Gastrocnemius medialis (tissue), 4 donors: ENCODE data around the gene TRHDE. TPM values are rescaled to one million over a fixed set of nuclear protein-coding genes. Genes with fewer than 3 reads are reported as not detected.
A peak's percentile ranks its signal among the peaks of the same experiment; 100 is the strongest.

Source experiments
- ATAC-seq, 2 donors: fragments of 150-250 bp; one replicate each; pipeline ENCODE4 v1.9.1; 2016
- DNase-seq, 2 donors: peaks; one replicate each; pipeline ENCODE4 v3.0.0-alpha.2; 2019
- H3K27ac ChIP-seq, 4 donors: fragments of 200-600 bp; sonication (generic); 1 replicate in 1 of 4; 2 replicates in 3 of 4; pipeline ENCODE4 v1.5.1; 2016 to 2018; ENCODE audit warnings: mild to moderate bottlenecking in 2 of 4, moderate library complexity in 1 of 4
- H3K27me3 ChIP-seq, 3 donors: fragments of 200-600 bp; sonication (generic) in 2 of 3; 1 replicate in 1 of 3; 2 replicates in 2 of 3; pipeline versions ENCODE4 v1.5.1 to v1.6.0; 2016 to 2019; ENCODE audit warnings: mild to moderate bottlenecking in 1 of 3, moderate library complexity in 1 of 3
- H3K36me3 ChIP-seq, 2 donors: fragments of 200-600 bp; sonication (generic) in 1 of 2; one replicate each; pipeline ENCODE4 v1.5.1; 2017 to 2018
- H3K4me1 ChIP-seq, 2 donors: fragments of 200-600 bp; sonication (generic) in 1 of 2; one replicate each; pipeline ENCODE4 v1.5.1; 2016 to 2017; ENCODE audit warnings: mild to moderate bottlenecking in 2 of 2
- H3K4me3 ChIP-seq, 4 donors: fragments of 200-600 bp; sonication (generic) in 3 of 4; 1 replicate in 1 of 4; 2 replicates in 3 of 4; pipeline ENCODE4 v1.5.1; 2016 to 2019; ENCODE audit warnings: mild to moderate bottlenecking in 2 of 4
- H3K9me3 ChIP-seq, 3 donors: fragments of 200-600 bp; sonication (generic) in 2 of 3; 1 replicate in 1 of 3; 2 replicates in 2 of 3; pipeline ENCODE4 v1.5.1; 2016 to 2019
- POLR2A ChIP-seq, 2 donors: fragments of 450-650 bp; IDR thresholded peaks; one replicate each; pipeline ENCODE4 v1.6.1; 2017; ENCODE audit warnings: antibody characterized with exemption in 2 of 2, mild to moderate bottlenecking in 2 of 2, moderate library complexity in 2 of 2
- in situ Hi-C, 4 donors: fragments of 200-750 bp; cut with MboI; loops; one replicate each; pipeline versions ENCODE4 v1.15.0 to v1.8.0; 2017; ENCODE audit warnings: low sequenced_read_pairs in 4 of 4
- intact Hi-C: fragments of 100-400 bp; cut with DNase I; formaldehyde crosslinking; loops from one replicate; pipeline ENCODE4 v1.15.1; 2023; ENCODE audit warnings: low total_unique reads
- total RNA-seq, 4 donors: library from RNA; depleted of rRNA; stranded (reverse); fragments of >200 nt; gene quantifications; one replicate each; pipeline versions ENCODE4 v1.1.0 to v1.2.3, GENCODE V29; 2016
- TF ChIP-seq, protein P1 (sequence below), 5 experiments: fragments of 450-650 bp in 3 of 5; fragments of 200-600 bp in 2 of 5; sonication (generic) in 2 of 5; IDR thresholded peaks in 4 of 5; conservative IDR thresholded peaks in 1 of 5; 1 replicate in 4 of 5; 2 replicates in 1 of 5; pipeline ENCODE4 v1.5.1; 2016 to 2019; ENCODE audit warnings: antibody characterized with exemption in 5 of 5, mild to moderate bottlenecking in 3 of 5, moderate library complexity in 3 of 5

Gene TRHDE
- total RNA-seq, 4 donors from 2014 or later = 0.17 to 3.4 (median 0.88) TPM

DNA sequence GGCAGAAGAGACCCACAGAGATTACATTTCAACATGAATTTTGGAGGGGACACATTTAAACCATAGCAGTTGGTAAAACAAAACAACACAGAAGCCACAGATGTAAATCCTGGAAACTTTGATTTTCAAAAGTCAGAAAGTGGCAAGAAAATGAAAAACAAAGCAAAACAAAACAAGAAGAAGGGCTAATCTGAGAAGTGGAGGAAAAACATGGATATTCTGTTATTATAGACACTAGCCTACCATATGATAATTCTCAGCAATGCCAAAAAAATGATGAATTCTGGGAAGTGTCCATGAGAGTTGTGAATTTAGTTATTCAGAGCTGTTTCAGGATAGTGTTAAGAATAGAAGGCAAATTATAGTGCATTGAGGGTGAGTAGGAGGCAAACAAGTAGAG is 192.3 kb downstream of the TRHDE start:
- no peaks in the 10 kb centered on the region for H3K9me3 ChIP-seq
- no peaks in the 10 kb centered on the region for H3K27me3 ChIP-seq
- in situ Hi-C loops (no loop called here), intact Hi-C loops (no loop called here)
- ATAC-seq (no peak), DNase-seq (no peak)
- H3K4me3 ChIP-seq = no peak overlapping the region
- TF ChIP-seq, protein P1, sequence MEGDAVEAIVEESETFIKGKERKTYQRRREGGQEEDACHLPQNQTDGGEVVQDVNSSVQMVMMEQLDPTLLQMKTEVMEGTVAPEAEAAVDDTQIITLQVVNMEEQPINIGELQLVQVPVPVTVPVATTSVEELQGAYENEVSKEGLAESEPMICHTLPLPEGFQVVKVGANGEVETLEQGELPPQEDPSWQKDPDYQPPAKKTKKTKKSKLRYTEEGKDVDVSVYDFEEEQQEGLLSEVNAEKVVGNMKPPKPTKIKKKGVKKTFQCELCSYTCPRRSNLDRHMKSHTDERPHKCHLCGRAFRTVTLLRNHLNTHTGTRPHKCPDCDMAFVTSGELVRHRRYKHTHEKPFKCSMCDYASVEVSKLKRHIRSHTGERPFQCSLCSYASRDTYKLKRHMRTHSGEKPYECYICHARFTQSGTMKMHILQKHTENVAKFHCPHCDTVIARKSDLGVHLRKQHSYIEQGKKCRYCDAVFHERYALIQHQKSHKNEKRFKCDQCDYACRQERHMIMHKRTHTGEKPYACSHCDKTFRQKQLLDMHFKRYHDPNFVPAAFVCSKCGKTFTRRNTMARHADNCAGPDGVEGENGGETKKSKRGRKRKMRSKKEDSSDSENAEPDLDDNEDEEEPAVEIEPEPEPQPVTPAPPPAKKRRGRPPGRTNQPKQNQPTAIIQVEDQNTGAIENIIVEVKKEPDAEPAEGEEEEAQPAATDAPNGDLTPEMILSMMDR (IDR thresholded peaks at IDR 0.05 in 4 of 5, conservative IDR thresholded peaks at IDR 0.05 in 1 of 5) = no peak
- TF ChIP-seq POLR2A (IDR thresholded peaks at IDR 0.05) = no peak
- H3K27ac ChIP-seq = no peak overlapping the region
- H3K36me3 ChIP-seq = no peaks in the 10 kb centered on the region
- H3K4me1 ChIP-seq = peaks cover 0 to 14% of the 10 kb centered on the region in 2 donors

DNA sequence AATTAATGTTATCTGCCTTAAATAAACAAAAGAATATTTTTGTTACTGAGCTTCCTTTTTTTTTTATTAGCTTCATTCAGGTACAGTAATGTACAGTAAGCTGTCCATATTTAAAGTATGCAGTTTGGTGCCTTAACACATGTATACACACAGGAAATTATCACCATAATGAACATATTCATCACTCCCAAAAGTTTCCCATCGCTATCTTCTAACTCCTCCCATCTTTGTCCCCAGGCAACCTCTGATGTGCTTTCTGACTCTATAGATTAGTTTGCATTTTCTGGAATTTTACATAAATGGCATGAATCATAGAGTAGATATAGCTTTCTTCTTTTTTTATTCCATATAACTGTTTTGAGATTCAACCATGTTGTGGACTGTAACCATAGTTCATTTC is 193.0 kb downstream of the TRHDE start:
- Histone ChIP-seq H3K36me3 (no peaks in the 10 kb centered on the region), H3K27me3 (no peaks in the 10 kb centered on the region), H3K27ac (no peak overlapping the region), H3K9me3 (no peaks in the 10 kb centered on the region), H3K4me1 (peaks cover 0 to 16% of the 10 kb centered on the region in 2 donors), H3K4me3 (no peak overlapping the region)
- TF ChIP-seq, protein P1 (IDR thresholded peaks at IDR 0.05 in 4 of 5, conservative IDR thresholded peaks at IDR 0.05 in 1 of 5) = no peak
- no peak for TF ChIP-seq POLR2A (IDR thresholded peaks at IDR 0.05)
- DNase-seq (no peak), ATAC-seq (no peak)
- intact Hi-C loops = no loop called here
- in situ Hi-C loops = no loop called here

DNA sequence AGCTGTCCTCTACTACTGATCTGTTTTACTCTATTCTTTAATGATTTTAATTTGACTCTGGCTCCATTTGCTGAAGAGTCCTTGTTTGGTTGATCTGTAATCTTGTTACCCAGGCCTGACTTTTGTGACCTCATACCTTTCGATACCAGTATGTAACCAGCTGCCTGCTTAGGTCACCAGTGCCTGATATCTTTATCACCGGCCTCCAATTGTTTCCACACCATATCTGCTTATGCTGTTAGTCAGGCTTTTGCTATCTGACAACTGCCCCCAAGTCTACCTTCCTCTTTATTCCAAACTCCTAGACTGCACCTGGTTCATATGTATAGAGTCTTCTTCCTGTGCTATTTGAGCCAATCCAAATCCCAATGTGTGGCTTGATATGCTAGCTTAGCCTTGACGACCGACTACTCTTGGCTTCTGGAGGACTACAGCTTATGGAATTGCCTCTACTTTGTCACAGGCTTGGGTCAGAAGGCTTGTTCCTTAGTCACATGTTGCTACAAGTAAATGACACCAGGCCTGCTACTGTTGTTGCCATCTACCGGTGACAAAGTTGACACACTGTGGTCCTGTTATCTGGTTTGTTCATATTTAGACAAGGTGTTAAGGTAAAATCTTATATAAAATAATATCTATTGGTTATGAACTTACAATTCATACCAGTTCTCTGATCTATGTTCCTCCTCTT is 193.9 kb downstream of the TRHDE start:
- no peaks in the 10 kb centered on the region for H3K27me3 ChIP-seq
- H3K36me3 ChIP-seq = no peaks in the 10 kb centered on the region
- DNase-seq = no peak
- no peak overlapping the region for H3K4me3 ChIP-seq
- H3K4me1 ChIP-seq = peaks cover 0 to 16% of the 10 kb centered on the region in 2 donors
- in situ Hi-C loops (no loop called here), intact Hi-C loops (no loop called here)
- ATAC-seq = no peak
- no peak overlapping the region for H3K27ac ChIP-seq
- TF ChIP-seq POLR2A (IDR thresholded peaks at IDR 0.05) = no peak
- TF ChIP-seq, protein P1 (IDR thresholded peaks at IDR 0.05 in 4 of 5, conservative IDR thresholded peaks at IDR 0.05 in 1 of 5) = no peak
- H3K9me3 ChIP-seq = no peaks in the 10 kb centered on the region

DNA sequence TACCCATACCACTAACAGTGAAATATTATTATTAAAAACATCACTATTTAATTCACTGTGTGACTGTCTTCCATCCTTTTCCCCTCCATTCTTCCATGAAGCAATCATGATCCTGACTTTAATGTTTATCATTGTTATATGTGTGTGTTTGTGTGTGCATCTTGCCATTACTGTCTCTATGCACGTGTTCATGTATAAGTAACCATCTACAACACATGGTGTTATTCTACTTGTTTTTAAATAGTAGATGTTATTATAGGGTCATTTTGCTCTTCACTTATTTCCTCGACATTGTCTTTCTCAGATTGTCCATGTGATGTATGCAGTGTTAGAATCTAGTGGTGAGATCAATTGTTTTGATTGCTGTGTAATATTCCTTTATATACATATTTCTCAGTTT is 195.8 kb downstream of the TRHDE start:
- Histone ChIP-seq H3K36me3 (no peaks in the 10 kb centered on the region), H3K27ac (peak overlapping the region in 3 of 4 donors; percentile 56 to 66 (median 56)), H3K9me3 (no peaks in the 10 kb centered on the region), H3K27me3 (no peaks in the 10 kb centered on the region), H3K4me3 (no peak overlapping the region), H3K4me1 (peaks cover 0 to 16% of the 10 kb centered on the region in 2 donors)
- DNase-seq (no peak), ATAC-seq (no peak)
- in situ Hi-C loops = no loop called here
- intact Hi-C loops = no loop called here
- TF ChIP-seq POLR2A (IDR thresholded peaks at IDR 0.05) = no peak
- TF ChIP-seq, protein P1 (IDR thresholded peaks at IDR 0.05 in 4 of 5, conservative IDR thresholded peaks at IDR 0.05 in 1 of 5) = no peak
